Right hindlimb (tissue), 1 donor: ENCODE data around the gene PACSIN2.
A peak's percentile ranks its signal among the peaks of the same experiment; 100 is the strongest.
"Not testable (repeated sequence)": the region's sequence is repeated elsewhere in the genome, so short reads cannot be mapped to it uniquely, and the experiment has no call there.

Experiments
- DNase-seq: peaks from one replicate; pipeline ENCODE4 v3.0.0-alpha.2; 2018

PACSIN2 gene

GRCh38 chr22:42962295-42963230 is 52.4 kb downstream of the PACSIN2 start:
- no peak for DNase-seq

- no peak for DNase-seq
Measured at GRCh38 chr22:42961810-42962209, 53.1 kb downstream of the PACSIN2 start.

- not testable (repeated sequence) for DNase-seq
Measured at GRCh38 chr22:42961400-42961690, 53.6 kb downstream of the PACSIN2 start.

GRCh38 chr22:42960531-42961399 is 54.2 kb downstream of the PACSIN2 start:
- no peak for DNase-seq

- DNase-seq: peak; percentile 79
Measured at GRCh38 chr22:42959576-42960509, 55.1 kb downstream of the PACSIN2 start.

GRCh38 chr22:42958937-42959336 is 56.0 kb downstream of the PACSIN2 start:
- no peak for DNase-seq

- no peak for DNase-seq
Measured at GRCh38 chr22:42957958-42958357, 57.0 kb downstream of the PACSIN2 start.

- DNase-seq: no peak
Measured at GRCh38 chr22:42957544-42957943, 57.4 kb downstream of the PACSIN2 start.

GRCh38 chr22:42955848-42956247 is 59.1 kb downstream of the PACSIN2 start:
- DNase-seq: no peak

- no peak for DNase-seq
Measured at GRCh38 chr22:42955087-42955635, 59.8 kb downstream of the PACSIN2 start.

GRCh38 chr22:42953751-42954150 is 61.2 kb downstream of the PACSIN2 start:
- DNase-seq: not testable (repeated sequence)

- no peak for DNase-seq
Measured at GRCh38 chr22:42951093-42951710, 63.7 kb downstream of the PACSIN2 start.

GRCh38 chr22:42950281-42950680 is 64.7 kb downstream of the PACSIN2 start:
- no peak for DNase-seq

GRCh38 chr22:42949159-42949558 is 65.8 kb downstream of the PACSIN2 start:
- DNase-seq: peak; percentile 55

- no peak for DNase-seq
Measured at GRCh38 chr22:42948294-42948693, 66.7 kb downstream of the PACSIN2 start.

GRCh38 chr22:42947211-42947990 is 67.5 kb downstream of the PACSIN2 start:
- peak; percentile 59 for DNase-seq

GRCh38 chr22:42946546-42947198 is 68.3 kb downstream of the PACSIN2 start:
- no peak for DNase-seq

GRCh38 chr22:42945736-42946135 is 69.2 kb downstream of the PACSIN2 start:
- no peak for DNase-seq

- DNase-seq: no peak
Measured at GRCh38 chr22:42945027-42945426, 69.9 kb downstream of the PACSIN2 start.

GRCh38 chr22:42944409-42944808 is 70.5 kb downstream of the PACSIN2 start:
- no peak for DNase-seq

- DNase-seq: no peak
Measured at GRCh38 chr22:42943981-42944380, 71.0 kb downstream of the PACSIN2 start.
